Measurements from ENCODE around the gene TTC34.

GRCh38 chr1:2595261-2595811 is 206.2 kb downstream of the TTC34 start:
- TF ChIP-seq CTCF (conservative IDR thresholded peaks at IDR 0.05 in 1 of 2, IDR thresholded peaks at IDR 0.05 in 1 of 2; ENCODE audit: low read depth in 1 of 2, low read length in 2 of 2) = no peak
- no peak for TF ChIP-seq EZH2 (IDR thresholded peaks at IDR 0.05; ENCODE audit: low read length, missing control alignments)

Measured in fibroblast of lung (primary cell).